ENCODE measurements around the gene OOSP2.
"Not testable (repeated sequence)": the region's sequence is repeated elsewhere in the genome, so short reads cannot be mapped to it uniquely, and the experiment has no call there.

The OOSP2 gene

GRCh38 chr11:60040109-60040508 lies at the start of gene OOSP2:
OOSP2 (plus strand) TSS chr11:60040409; CDS start chr11:60040460, 51 bp downstream.
- DNase-seq = no peak

- no peak for DNase-seq
These were observed 49.8 kb upstream of the OOSP2 start for GRCh38 chr11:59990421-59990820.

- DNase-seq = no peak
These were observed 47.8 kb upstream of the OOSP2 start for GRCh38 chr11:59992425-59992824.

GRCh38 chr11:59997800-59998199 lies 42.4 kb upstream of the OOSP2 start:
- no peak for DNase-seq

DNA sequence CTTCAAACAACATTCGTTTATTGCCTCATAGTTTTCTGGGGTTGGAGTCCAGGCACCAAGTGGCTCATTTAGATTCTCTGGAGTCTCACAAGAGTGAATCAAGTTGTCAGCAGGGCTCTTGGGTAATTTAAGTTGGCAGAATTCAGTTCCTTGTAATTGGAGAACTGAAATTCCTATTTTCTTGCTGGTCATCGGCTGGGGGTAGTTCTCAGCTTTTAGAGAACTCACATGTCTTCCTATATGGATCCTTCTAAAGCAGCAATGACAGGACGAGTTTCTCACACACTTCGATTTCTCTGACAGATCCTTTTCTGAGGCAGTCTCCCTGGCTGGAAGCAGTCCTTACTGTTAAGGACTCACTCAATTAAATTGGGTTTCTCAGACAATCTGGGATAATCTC lies 40.5 kb upstream of the OOSP2 start:
- DNase-seq = no peak

DNA sequence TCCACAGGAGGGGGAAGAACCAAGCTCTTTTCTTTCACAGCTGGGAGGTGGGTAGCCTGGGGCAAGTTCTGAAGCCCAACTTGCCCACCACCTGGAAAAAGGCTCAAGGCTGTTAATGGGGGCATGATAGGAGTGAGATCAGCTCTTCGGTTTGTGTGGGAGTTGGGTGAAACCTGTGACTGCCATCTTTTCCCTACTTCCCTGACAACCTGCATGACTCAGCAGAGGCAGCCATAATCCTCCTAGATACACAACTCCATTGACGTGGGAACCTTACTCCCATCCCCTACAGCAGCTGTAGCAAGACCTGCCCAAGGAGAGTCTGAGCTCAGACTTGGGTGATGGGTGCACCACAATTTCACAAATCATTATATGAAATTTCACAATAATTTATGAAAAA lies 36.5 kb upstream of the OOSP2 start:
- no peak for DNase-seq

DNA sequence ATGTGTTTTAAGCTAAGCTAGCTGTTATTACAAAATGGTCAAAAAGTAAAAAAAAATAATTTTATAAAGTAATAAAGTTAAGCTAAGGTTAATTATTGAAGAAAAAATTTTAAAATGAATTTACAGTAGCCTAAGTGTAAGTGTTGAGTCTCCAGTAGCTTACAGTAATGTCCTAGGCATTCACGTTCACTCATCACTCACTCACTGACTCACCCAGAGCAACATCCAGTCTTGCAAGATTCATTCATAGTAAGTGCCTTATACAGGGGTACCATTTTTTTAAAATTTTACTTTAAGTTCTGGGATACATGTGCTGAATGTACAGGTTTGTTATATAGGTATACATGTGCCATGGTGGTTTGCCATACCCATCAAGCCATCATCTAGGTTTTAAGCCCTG lies 34.8 kb upstream of the OOSP2 start:
- no peak for DNase-seq

DNA sequence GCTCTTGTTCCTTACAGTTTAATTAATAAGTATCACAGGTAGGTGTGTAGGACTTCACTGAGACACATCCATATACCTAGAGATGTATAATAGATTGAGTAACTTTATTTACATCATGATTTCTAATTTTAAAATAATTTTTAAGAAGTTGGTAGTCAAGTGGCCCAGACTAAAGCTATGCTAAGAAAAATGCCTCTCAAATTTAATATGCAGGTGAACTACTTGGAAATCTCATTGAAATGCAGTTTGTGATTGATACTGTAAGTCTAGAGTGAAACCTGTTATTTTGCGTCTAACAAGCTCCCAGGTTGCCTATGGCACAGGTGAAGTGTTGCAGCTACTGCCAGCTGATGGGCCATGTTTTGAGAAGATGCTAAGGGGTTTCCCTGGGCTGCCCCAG lies 23.3 kb upstream of the OOSP2 start, which contains the start of gene OOSP4B:
Gene OOSP4B, plus strand, starts transcription at position 301 of the 400 bp plus-strand sequence.
- no peak for DNase-seq

DNA sequence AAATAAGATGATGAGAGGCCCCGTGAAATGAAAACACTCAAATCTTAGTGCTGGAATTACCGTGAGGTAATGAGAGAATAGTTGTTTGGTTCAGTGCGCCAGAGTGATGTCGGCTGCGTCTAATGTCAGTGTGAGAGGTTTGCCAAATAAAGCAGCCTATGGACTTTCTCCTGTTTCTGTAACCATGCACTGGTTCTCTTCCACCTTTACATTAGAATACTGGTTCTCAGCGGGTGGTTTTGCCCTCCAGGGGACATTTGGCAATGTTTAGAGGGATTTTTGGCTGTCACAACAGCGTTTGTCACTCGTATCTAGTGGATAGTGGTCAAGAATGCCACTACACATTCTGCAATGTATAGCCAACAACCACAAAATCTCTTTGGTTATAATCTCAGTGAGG lies 22.2 kb upstream of the OOSP2 start:
- no peak for DNase-seq

DNA sequence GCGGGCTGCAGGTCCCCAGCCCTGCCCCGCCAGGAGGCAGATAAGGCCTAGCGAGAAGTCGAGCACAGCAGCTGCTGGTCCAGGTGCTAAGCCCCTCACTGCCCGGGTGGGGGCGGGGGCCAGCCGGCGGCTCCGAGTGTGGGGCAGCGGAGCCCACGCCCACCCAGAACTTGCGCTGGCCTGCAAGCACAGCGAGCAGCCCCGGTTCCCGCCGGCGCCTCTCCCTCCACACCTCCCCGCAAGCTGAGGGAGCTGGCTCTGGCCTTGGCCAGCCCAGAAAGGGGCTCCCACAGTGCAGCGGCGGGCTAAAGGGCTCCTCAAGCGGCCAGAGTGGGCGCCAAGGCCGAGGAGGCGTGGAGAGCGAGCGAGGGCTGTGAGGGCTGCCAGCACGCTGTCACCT lies 19.8 kb upstream of the OOSP2 start:
- not testable (repeated sequence) for DNase-seq

DNA sequence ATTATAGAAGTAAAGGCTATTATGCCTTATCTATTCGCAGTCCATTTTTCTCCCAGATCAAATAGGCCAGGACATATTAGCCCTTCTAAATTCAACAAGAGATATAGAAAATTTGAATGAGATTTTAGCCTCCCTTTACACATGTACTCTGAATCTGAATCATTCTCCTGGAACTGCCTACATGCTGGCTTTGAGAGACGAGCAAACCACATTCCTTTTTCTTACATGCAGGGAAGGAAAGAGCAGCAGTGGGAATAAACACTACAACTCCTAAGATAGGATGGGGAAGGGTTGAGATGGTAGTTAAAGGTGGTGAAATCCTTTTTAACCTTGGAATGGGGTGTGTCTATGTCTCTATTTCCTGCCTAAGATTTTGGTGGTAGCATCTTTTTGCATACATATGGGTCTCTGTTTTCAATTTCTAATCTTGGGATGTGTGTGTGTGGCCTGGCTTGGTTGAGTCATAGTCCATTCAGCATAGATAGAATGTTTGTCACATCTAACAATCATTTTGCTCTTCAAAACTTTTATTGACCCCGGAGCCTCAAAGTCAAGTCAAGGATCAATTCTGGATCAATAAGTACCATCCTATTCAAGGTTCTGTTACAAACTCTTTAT lies 11.1 kb upstream of the OOSP2 start:
- no peak for DNase-seq

- not testable (repeated sequence) for DNase-seq
These were observed 10.2 kb downstream of the OOSP2 start for GRCh38 chr11:60050422-60050821.

DNA sequence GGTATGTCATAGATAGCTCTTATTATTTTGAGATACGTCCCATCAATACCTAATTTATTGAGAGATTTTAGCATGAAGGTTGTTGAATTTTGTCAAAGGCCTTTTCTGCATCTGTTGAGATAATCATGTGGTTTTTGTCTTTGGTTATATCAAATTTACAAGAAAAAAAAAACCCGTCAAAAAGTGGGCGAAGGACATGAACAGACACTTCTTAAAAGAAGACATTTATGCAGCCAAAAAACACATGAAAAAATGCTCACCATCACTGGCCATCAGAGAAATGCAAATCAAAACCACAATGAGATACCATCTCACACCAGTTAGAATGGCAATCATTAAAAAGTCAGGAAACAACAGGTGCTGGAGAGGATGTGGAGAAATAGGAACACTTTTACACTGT lies 10.6 kb downstream of the OOSP2 start:
- not testable (repeated sequence) for DNase-seq

DNA sequence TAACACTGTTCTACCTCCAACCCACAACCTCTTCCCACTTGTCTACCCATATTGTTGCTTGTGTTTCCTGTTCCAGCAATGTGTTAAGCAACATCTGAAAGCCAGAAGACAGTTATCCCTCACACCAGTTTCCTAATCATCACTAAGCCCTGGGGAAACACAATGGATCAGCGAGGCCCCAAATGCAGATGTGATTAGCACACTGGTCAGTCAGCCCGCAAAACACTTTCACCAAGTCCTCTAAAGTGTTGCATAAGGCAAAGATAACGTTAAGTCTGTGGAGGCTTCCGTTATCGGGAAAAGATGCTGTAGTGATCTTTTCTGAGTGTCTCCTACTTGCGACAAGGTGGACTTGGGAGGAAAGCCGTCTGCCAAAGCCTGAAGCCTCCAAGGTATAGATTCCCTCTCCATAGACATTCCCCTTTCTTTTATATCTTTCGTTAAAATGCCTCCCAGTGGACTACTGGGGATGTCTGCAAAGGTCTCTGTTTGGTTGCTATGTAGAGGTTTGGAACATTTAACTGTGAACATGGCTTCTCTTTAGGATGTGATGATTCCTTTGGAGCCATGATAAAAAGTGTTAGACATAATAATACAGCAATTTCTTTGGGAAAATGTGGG lies 16.2 kb downstream of the OOSP2 start, which contains the start of gene MS4A3:
Gene MS4A3, plus strand, starts transcription at position 317 of the 621 bp plus-strand sequence. CDS start 4,496 bp downstream, outside the sequence.
- DNase-seq = no peak

DNA sequence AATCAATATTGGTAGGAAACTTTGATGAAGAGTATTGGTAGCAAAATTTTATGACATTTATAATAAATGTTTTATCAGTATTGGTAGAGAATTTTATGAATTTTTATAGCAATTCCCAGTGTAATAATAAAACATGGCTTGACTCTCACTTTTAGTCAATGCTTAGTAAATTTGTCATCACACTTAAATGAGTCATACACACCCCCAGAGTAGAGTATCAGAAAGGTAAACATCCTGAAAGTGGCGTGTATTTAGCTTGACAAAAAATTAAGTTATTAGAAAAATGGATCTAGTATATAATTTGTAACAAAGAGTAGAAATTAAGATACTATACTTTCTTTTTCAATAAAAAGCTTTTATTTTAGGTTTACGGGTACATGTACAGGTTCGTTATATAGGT lies 18.8 kb downstream of the OOSP2 start:
- DNase-seq = no peak

DNA sequence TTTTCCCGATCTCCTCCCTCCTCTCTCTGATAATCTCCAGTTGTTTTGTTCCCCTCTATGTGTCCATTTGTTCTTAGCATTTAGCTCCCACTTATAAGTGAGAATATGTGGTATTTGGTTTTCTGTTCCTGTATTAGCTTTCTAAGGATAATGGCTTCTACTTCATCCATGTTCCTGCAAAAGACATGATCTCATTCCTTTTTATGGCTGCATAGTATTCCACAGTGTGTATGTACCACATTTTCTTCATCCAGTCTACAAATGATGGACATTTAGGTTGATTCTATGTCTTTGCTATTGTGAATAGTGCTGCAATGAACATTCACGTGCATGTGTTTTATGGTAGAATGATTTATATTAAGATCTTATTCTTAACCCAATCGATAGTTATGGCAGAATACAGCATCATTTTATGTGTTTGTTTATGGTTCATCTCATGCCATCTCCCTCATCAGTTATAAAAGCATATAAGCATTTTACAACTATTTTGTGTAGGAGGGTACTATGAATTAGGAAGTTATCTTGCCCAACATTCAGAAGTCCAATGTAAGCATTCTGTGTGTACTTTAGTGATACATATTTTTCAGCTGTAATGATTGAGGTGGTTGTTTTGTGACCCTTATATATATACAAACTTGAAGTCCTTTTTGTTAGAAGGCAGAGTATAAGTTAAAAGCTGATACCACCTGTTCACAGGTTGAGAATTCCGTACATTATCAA lies 19.5 kb downstream of the OOSP2 start:
- no peak for DNase-seq

DNA sequence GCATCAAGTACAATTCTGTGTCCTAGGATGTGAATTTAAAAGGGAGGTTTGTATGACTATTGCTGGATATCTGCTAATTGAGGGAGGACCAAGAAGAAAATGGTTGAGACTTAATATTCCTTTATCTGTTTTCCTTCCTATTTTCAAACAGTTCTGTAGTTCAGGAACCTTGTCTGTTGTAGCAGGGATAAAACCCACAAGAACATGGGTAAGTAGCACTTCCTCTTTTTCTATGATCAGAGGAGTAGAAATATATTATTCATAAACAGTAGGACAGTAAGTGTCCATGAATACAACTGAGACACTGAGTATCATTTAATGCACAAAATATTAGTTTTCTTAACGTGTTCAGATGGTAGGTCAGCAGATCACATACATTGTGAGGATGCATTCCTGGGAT lies 23.9 kb downstream of the OOSP2 start:
- no peak for DNase-seq

- no peak for DNase-seq
These were observed 25.6 kb downstream of the OOSP2 start for GRCh38 chr11:60065801-60066200.

DNA sequence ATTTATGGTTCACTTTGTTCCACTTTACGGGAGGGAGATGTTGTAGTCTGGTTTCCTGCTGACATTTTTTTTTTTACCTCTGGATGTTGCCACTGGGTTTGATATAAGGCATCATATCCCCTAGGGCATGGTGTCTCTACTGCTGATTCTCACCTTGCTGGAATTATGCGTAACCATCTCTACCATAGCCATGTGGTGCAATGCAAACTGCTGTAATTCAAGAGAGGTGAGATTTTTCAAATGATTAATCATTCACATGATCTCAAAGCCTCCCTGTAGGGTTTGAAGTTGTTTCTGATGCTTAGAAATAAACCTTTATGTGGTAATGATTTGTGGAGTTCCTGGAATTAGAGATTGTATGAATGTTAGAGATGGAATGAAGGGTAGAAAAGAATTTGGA lies 29.2 kb downstream of the OOSP2 start:
- DNase-seq = no peak

GRCh38 chr11:60071644-60072043 lies 31.4 kb downstream of the OOSP2 start:
- DNase-seq = not testable (repeated sequence)

GRCh38 chr11:60077216-60077817 lies 37.1 kb downstream of the OOSP2 start:
- no peak for DNase-seq

GRCh38 chr11:60077981-60078380 lies 37.8 kb downstream of the OOSP2 start:
- DNase-seq = no peak

DNA sequence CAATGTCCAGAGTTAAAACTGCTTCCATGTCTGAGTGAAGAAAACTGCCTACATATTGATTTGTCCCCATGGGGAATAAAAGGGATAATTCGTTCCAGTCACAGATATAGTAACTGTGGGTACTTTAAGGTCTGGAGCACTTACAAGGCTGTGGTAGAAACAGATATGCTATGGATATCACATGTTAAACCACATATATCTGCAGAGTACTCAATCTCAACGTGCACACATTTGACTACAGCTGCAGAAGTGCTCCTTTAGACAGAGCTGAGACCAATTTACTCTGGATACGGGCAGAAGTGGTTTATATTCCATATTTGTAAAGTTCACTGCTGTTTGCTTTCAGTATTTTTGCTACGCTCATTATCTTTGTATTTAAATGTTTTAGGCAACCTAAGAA lies 38.5 kb downstream of the OOSP2 start:
- no peak for DNase-seq

GRCh38 chr11:60080535-60080934 lies 40.3 kb downstream of the OOSP2 start:
- no peak for DNase-seq
